GM21390 (cell line): ENCODE data around the gene KRT15.
"Not testable (repeated sequence)": the region's sequence is repeated elsewhere in the genome, so short reads cannot be mapped to it uniquely, and the experiment has no call there.

Experiments
- ATAC-seq: cut with Tn5 transposase; IDR thresholded peaks from one replicate; pipeline ENCODE4 v1.9.1; 2021; ENCODE audit not compliant: unreplicated experiment

The KRT15 gene

DNA sequence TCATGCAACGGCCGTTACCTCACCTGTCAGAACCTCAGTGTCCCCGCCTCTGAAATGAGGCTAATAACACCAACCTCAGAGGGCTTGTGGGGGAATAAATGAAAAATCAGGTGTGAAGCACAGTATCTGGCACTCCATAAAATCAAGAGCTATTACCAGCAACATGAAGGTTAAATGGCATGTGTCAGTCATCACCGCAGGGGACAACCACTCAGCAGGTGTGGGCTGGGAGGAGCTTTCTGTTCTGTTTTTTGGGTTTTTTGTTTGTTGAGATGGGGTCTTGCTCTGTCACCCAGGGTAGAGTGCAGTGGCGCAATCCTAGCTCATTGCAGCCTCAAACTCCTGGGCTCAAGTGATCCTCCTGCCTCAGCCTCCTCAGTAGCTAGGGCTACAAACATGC is 26.2 kb upstream of the KRT15 start:
- ATAC-seq = no peak

DNA sequence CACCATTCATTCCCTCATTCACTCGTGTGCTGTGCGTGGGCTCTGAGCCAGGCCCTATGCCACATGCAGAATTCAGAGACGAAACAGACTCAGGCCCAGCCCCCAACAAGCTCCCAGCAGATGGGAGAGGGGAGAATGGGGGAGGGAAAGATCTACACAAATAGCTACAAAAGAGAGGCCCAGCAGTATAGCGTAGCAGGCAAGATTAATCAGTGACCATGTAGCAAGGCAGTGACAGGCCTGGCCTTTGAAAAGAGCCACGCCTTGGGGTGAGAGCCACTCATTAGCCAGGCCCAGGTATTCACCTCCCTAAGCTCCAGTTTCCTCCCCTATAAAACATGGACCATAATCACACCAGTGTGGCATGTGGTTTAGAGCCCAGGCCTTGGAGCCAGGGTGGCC is 25.8 kb upstream of the KRT15 start:
- no peak for ATAC-seq

DNA sequence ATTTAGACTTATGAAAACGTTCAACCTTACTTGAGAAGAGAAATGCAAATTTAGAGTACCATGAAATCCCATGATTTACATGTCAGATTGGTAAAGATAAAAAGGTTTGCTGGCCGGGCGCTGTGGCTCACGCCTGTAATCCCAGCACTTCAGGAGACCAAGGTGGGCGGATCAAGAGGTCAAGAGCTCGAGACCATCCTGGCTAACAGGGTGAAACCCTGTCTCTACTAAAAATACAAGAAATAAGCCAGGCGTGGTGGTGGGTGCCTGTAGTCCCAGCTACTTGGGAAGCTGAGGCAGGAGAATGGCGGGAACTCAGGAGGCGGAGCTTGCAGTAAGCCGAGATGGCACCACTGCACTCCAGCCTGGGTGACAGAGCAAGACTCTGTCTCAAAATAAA is 24.1 kb upstream of the KRT15 start:
- not testable (repeated sequence) for ATAC-seq

DNA sequence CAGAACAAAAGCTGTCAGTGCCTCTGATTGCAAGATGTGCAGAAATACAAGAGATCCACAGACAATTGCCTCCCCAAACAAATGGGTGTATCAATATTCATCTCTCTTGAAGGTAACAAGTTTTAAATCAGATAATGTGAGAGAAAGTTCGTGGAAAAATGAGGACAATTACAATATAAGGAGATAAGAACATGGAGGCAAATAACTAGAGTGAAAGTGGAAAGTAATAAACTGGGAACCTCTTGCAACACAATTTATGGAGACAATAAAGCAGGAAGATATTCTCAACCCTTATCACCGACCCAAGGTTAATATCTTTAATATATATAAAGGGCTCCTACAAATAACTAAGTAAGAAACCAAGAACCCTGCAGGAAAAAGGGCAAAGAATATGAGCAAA is 23.7 kb upstream of the KRT15 start:
- no peak for ATAC-seq

DNA sequence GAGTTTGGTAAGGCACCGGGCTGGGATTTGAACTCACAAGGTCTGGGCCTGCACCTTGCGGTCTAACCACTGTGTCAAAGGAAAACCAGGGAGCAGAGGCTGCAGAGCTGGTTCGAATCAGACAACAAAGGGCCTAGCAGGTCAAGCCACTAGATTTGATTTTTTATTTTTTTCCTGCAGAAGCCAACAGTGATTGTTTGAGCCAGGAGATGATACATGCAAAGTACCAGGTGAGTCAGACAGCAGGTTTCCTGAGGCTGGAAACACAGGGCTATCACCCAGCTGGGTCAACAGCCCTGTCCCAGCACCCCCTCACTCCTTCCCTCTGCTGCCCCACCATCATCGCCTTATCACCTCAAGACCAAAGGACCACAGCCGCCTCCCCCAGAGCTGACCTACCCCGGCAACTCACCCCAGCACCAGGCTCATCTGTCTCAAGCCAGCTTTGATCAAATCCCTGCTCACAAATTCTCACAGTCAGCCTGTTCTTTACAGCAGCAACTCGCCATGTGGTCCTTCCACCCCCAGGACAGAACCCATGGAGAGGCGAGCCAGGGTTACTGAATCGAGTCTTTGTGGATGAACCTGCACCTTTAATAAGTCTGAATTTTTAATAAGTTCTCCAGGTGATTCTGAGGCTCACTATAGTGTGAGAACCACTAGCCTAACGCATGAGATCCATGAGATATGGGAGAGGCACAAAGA is 22.4 kb upstream of the KRT15 start:
- ATAC-seq = no peak

- ATAC-seq = no peak
Observed at GRCh38 chr17:41539979-41540701, 21.4 kb upstream of the KRT15 start.

GRCh38 chr17:41539071-41539492 is 20.4 kb upstream of the KRT15 start:
- ATAC-seq = no peak

DNA sequence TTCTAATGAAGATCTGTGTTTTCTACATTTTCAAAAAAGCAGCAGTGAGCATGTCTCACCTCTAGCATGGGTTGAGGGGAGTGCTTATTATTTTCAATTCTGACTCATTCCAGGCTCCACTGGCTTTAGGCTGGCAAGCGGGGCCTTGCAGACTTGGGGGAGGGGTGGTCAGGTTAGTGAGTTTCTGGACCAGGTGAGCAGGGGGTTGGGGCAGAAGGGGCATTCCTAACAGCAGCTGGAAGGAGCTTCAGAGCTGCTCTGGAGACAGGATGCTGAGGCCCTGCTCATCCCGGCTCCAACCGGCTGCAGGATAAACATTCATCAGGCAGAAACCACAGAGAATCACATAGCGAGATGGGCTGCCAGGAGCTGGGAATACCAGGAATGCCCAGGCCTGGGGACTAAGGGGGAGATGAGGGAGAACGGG is 19.9 kb upstream of the KRT15 start:
- ATAC-seq = no peak

DNA sequence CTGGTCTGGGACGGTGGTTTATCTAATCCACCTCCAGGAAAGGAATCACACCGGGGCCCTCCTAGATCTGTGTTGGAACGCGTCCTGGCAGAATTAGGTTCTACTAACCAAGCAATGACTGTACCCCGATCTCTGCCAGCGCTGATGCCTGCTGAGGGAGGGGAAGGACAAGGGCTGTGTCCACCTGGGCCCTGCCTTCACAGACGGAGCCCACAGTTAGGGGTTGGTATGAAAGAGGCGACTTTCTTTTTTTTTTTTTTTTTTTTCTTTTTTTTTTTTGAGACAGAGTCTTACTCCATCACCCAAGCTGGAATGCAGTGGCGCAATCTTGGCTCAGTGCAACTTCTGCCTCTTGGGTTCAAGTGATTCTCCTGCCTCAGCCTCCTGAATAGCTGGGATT is 19.3 kb upstream of the KRT15 start:
- no peak for ATAC-seq

- ATAC-seq = no peak
Observed at GRCh38 chr17:41537614-41537954, 18.9 kb upstream of the KRT15 start.

- no peak for ATAC-seq
Observed at GRCh38 chr17:41536741-41537613, 18.3 kb upstream of the KRT15 start.

DNA sequence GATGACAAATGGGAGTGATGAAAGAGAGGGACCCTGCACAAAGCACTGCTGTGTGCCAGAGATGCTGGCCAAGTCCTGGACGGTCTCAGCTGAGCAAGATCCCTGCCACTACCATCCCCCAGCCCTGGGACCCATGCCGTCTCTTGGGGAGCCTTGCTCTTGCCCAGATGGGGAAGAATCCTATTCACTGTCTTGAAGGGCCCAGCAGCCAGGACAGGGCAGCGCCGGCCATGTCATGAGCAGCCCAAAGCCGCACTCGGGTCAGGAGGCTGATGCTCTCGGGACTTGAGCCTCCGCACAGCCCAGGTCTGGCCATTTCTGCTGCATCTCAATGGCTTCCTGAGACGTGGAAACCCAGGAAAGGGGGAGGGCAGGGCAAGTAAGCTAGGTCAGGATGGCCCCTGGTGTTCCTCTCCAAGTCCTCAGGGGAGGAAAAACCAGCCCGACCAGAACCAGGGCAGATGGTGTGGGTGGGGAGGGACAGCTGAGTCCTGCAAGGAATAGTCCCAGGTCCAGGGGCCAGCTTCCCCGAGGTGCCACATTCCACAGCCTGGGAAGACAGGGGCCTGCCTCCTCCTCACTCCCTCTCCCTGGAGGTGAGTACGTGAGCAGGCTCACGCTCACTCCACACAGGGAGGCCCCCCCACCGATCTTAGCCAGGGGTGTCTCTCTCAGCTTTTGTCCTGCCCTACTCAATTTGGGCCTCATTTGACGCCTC is 17.2 kb upstream of the KRT15 start:
- ATAC-seq = no peak

- no peak for ATAC-seq
Observed at GRCh38 chr17:41534899-41535546, 16.3 kb upstream of the KRT15 start.

DNA sequence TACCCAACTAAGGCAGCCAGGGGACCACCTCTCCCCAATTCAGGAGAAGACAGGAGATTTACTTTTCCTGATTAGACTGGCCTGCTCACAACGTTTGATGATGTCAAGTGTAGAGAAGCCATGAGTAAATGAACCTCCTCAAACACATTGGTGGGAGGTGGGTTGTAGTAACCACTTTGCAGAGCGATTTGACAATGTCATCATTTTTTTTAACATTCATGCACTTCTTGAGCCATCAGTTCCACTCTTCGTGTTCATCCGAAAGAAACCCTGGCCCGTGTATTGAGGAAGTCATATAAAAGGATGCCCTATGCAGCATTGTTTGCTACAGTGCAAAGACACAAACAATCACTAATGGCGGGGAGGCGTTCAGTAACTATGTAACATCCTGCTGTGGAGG is 14.9 kb upstream of the KRT15 start:
- no peak for ATAC-seq

DNA sequence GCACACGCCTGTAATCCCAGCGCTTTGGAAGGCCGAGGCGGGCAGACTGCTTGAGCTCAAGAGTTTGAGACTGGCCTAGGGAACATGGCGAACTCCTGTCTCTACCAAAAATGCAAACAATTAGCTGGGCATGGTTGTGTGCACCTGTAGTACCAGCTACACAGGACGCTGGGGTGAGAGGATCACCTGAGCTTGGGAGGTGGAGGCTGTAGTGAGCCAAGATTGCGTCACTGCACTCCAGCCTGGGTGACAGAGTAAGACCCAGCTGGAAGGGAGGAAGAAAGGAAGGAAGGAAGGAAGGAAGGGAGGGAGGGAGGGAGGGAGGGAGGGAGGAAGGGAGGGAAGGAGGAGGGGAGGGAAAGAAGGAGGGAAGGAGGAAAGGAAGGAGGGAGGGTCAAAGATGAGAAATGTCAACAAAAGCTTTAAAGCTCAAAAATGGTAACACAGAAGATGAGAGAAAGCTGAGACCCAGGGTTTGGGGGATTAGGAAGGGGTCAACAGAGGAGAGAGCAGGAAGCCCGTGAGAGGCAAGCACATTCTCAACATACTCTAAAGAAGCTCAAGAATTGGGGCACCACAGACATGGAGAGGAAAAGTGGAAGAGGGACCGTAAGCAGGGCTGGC is 14.4 kb upstream of the KRT15 start:
- ATAC-seq = no peak

GRCh38 chr17:41531993-41532392 is 13.3 kb upstream of the KRT15 start:
- ATAC-seq = no peak

GRCh38 chr17:41530062-41531048 is 11.7 kb upstream of the KRT15 start:
- no peak for ATAC-seq

DNA sequence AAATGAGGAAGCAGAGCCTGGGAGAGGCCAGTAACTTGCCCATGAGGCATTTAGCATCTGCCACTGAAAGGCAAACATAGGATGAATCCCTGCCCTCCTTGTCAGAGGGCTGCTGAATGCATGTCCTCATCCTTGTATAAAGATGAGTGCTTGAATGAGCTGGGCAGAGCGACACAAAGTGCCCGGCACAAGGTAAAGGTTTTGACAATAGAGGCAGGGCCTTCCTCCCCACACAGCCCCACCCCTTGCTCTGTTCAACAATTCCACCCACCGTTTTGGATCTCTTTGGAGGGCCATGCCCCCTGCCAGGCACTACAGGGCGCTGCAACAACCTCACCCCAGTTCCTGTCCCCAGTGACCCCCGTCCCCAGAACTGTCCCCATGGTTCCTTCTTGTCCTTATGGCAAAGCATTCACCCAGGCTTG is 10.8 kb upstream of the KRT15 start:
- no peak for ATAC-seq

DNA sequence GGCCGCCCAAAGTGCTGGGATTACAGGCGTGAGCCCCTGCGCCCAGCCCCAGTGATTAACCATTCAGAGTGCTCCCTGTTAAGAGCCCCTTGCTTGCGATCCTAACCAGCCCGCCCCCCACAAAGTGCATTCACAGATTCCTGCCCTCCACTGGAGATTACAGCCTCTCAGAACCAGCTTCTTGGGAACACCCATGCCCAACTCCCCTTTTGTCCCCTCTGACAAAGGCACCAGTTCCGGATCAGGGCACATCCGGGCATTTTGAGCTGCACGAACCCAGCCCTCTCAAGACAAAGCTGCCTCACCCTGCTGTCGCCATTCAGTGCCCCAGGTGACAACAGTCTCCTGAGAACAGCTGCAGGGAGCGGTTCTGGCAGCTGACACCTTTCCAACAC is 10.3 kb upstream of the KRT15 start:
- ATAC-seq = no peak
